ENCODE data around the gene CNOT6.
A peak's percentile ranks its signal among the peaks of the same experiment; 100 is the strongest.

The CNOT6 gene

DNA sequence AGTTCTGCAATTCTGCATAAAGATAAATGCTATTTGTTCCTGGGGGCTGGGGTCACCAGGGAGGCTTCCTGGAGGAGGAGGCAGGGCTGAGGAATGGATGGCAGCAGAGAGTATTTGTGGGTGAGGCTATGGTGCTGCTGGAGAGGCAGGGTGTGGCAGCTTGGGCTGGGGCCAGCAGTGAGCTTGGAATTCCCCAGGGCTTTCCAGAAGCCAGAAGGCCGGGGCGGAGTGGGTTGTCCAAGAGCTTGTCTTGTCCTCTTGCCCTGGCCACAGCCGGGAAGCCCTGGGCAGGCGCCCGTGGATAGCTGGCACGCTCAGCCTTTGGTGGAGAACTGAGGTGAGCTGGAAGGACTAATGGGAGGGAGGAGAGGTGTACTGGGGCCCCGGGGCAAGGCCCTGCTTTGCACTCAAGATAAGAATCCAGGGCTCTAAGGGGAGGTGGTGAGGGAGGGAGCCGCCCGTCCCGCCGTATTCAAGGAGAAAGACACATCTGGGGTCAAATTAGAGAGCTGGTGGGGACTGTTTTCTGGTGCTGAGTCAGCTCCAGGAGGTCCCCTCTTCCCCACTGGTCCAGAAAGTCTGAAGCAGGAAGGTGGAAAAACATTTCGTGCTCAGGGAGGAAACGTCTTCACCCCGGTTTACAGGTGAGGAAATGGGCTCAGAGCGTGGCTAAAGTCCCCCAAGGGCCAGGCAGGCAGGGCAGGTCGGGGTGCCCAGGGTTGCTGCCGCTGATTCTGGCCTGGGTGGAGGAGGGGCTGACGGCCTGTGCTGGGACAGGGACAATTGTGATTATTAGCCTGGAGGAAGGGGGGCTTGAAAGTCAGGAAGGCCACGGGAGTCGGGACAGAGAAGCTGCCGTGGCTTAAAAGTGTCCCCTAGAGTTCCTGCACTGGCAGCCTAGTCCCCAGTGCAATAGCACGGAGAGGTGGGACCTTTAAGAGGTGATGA lies 26.9 kb upstream of the CNOT6 start:
- no peak for DNase-seq (ENCODE audit: extremely low spot score)
- ChIA-PET POLR2A (no interaction called here), CTCF (interaction anchor here (3.9 kb wide), 1 partner anchor 172 kb away, joined by 26 read pairs; no protein-coding TSS in a partner anchor)
- TF ChIP-seq, protein P1, sequence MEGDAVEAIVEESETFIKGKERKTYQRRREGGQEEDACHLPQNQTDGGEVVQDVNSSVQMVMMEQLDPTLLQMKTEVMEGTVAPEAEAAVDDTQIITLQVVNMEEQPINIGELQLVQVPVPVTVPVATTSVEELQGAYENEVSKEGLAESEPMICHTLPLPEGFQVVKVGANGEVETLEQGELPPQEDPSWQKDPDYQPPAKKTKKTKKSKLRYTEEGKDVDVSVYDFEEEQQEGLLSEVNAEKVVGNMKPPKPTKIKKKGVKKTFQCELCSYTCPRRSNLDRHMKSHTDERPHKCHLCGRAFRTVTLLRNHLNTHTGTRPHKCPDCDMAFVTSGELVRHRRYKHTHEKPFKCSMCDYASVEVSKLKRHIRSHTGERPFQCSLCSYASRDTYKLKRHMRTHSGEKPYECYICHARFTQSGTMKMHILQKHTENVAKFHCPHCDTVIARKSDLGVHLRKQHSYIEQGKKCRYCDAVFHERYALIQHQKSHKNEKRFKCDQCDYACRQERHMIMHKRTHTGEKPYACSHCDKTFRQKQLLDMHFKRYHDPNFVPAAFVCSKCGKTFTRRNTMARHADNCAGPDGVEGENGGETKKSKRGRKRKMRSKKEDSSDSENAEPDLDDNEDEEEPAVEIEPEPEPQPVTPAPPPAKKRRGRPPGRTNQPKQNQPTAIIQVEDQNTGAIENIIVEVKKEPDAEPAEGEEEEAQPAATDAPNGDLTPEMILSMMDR (IDR thresholded peaks at IDR 0.05; ENCODE audit: control extremely low read depth, extremely low read depth, low read depth, missing control alignments) = no peak

DNA sequence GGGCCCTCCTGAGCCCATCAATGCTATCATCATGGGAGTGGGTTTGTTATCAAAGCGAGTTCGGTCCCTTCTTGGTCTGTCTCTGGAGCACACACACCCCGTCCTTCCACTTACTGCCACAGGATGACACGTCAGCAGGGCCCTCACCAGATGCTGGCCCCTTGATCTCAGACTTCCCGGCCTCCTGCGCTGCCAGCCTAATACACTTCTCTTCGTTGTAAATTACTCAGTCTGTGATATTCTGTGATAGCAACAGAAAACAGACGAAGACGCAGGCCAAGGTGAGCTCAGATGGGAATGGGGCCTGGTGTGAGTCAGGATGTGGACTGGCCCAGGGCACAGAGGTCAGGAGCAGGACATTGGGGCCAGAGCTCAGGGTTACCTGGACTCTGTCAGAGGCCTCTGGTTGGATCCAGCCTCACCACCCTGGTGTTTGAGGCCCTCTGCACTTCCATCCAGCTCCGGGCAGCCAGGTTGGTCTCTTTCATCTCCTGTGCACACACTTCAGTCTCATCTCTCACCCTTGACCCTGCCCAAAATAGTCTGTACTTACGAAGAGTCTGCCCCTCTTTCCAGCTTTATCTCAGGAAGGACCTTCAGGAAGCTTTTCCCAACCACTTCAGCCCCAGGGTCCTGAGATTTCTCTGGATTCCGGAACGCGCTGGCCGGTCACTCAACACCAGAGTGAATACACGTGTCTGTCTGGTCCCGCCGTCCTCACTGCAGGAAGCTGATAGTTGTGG lies 26.0 kb upstream of the CNOT6 start:
- CTCF ChIA-PET = interaction anchor here (1.0 to 3.9 kb wide), 2 partner anchors 15 to 173 kb away, joined by 3 to 26 read pairs; no protein-coding TSS in a partner anchor
- DNase-seq (ENCODE audit: extremely low spot score) = no peak
- TF ChIP-seq, protein P1 (IDR thresholded peaks at IDR 0.05; ENCODE audit: control extremely low read depth, extremely low read depth, low read depth, missing control alignments) = no peak
- POLR2A ChIA-PET = no interaction called here

DNA sequence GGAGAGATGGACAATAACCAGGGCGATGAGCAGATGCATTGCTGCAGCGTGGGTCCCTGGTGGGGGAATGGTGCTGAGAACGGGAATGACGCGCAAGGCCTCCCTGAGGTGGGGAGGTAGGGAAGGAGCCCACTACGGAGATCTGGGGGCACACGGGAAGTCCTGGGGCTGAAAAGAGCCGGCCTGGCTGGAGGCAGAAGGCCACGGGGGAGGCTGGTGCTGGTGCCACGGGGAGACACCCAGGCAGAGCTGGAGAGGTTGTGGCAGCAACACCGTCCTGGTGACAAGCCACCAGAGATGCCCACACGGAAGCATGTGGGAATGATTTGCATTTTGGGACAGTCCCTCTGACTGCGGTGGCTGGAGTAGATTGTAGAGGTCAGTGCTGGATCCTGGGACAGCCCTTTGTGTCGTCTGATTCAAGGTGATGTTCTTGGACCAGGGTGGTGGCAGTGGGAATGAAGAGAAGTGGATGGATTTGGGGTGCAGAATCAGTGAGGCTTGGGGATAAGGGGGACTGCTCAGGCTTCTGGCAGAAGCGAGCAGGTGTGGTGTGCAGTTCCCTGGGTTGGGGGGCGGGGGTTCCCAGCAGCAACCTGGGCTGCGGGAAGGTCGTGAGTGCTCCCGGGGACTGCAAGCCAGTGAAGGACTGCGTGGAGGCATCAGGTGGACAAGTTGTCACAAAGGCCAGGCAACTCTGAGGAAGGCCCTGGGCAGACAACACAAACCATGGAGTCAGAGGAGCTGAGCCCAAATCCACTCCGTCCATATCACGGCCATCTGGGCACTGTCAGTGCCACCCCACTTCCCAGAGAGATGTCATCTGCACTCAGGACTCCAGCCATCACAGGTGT lies 25.2 kb upstream of the CNOT6 start:
- TF ChIP-seq, protein P1 (IDR thresholded peaks at IDR 0.05; ENCODE audit: control extremely low read depth, extremely low read depth, low read depth, missing control alignments) = no peak
- CTCF ChIA-PET = interaction anchor here (1.0 to 3.9 kb wide), 4 partner anchors 8 to 174 kb away, joined by 3 to 26 read pairs (median 8); no protein-coding TSS in a partner anchor
- peak; percentile 39 for DNase-seq (ENCODE audit: extremely low spot score)
- POLR2A ChIA-PET = no interaction called here

DNA sequence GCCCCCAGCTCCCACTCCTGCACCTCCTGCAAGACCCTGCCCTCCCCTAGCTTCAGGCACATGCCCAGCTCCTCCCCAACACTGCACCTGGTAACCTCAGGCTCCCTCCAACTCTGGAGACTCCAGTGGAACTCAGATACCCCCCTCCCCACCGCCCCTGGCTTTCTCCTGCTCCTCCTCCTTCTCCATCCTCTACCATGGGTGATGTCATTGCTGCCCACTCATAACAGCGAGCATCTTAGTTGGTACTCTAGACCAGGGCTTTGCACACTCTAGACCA lies 24.7 kb upstream of the CNOT6 start:
- CTCF ChIA-PET = interaction anchor here (1.0 to 3.9 kb wide), 4 partner anchors 9 to 175 kb away, joined by 3 to 26 read pairs (median 8); no protein-coding TSS in a partner anchor
- DNase-seq (ENCODE audit: extremely low spot score) = no peak
- TF ChIP-seq, protein P1 (IDR thresholded peaks at IDR 0.05; ENCODE audit: control extremely low read depth, extremely low read depth, low read depth, missing control alignments) = no peak
- POLR2A ChIA-PET = no interaction called here

DNA sequence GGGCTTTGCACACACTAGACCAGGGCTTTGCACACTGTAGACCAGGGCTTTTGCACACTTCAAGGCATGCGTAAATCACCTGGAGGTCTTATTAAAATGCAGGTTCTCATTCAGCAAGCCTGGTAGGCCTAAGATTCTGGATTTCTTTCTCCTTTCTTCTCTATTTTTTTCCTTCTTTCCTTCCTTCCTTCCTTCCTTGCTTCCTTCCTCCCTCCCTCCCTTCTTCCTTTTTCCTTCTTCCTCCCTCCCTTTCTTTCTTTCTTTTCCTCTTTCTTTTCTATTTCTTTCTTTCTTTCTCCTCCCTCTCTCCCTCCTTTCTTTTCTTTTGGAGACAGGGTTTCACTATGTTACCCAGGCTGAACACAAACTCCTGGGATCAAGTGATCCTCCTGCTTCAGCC lies 24.3 kb upstream of the CNOT6 start:
- CTCF ChIA-PET = interaction anchor here (1.0 to 3.9 kb wide), 6 partner anchors 9 to 175 kb away, joined by 3 to 26 read pairs (median 4); no protein-coding TSS in a partner anchor
- TF ChIP-seq, protein P1 (IDR thresholded peaks at IDR 0.05; ENCODE audit: control extremely low read depth, extremely low read depth, low read depth, missing control alignments) = no peak
- POLR2A ChIA-PET = no interaction called here
- no peak for DNase-seq (ENCODE audit: extremely low spot score)

DNA sequence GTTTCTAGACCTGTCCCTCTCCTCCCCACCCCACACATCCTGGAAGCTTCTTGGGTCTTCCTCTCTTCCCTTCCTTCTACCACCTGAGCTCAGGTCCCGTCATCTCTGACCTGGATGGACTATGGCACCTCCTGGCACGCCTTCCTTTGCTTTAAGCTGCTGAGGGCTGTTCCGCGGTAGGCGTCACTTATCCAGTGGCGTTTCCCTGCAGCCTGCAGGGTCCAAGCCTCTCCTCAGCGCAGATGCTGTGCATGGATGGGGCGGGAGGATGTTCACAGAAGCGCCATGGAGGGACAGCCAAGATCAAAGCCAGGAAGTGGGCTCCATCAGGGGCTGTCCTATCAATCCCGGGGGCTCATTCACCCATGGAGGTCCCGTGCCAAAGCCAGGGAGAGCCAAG lies 23.8 kb upstream of the CNOT6 start:
- POLR2A ChIA-PET = no interaction called here
- TF ChIP-seq, protein P1 (IDR thresholded peaks at IDR 0.05; ENCODE audit: control extremely low read depth, extremely low read depth, low read depth, missing control alignments) = no peak
- CTCF ChIA-PET = interaction anchor here (0.6 to 3.9 kb wide), 15 partner anchors 8 to 177 kb away, joined by 3 to 31 read pairs (median 5); no protein-coding TSS in a partner anchor
- peak; percentile 13 for DNase-seq (ENCODE audit: extremely low spot score)
